Measurements from ENCODE around the gene CDH2.

DNA sequence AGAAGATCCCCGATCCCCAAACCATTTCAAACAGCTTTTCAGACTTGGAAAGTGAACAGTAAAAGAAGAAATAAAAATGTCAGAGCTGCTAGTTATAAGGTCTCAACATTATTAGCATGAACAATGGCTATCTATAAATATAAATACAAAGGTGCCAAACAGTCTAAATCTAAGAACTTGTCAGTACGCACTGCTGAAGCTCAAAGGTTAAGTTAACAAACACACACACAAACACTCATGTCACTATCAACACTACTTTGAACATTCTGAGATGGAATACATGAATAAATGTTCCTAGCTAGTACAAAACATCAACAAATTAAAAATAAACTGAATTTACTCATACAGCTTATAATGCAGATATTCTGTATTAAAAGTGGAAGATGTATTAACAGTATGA lies 108.7 kb downstream of the CDH2 start:
- TF ChIP-seq YY1 (IDR thresholded peaks at IDR 0.05; ENCODE audit: insufficient read depth, insufficient read length) (no peak), ZNF274 (IDR thresholded peaks at IDR 0.05; ENCODE audit: low read depth, low read length) (no peak)

Measured in NT2/D1 (cell line).